ENCODE data around the gene ALKAL2.

Gene ALKAL2

DNA sequence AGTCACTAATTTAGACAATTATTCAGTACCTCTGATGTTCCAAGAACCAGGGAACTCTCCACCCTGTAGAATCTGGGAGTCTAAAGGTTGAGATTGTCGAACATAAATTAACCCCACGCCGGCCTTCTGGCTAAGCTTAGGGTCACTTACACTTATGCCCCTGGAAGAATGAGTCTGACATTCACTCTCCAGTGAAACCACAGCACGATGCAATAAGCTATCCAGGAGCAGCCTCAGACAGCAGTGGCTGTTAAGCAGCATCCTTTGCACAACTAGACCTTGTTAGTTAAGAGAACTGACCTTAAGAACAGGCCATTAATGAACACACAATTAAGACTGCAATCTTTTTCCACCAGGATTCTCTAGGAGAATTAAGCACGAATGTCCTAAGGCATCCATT lies 49.0 kb downstream of the ALKAL2 start:
- no peak for DNase-seq

DNA sequence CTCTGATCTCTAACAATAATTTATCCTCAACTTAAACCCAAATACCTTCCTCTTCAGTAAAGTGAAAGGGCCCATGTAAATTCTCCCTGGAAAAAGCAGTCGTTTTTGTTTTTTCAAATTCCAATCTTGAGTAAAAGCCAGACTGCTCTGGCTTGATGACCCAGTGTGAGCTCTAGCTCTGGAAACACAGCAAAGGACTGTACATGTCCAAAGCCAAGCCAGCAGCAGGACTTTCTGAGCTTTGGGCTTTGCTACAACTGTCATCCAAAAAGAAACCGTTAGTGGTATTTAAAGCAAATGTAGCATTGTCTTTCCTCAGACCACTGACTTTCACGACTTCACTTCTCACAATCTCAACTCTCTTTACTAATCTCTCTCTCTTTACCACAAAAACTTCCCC lies 49.5 kb downstream of the ALKAL2 start:
- DNase-seq: no peak

DNA sequence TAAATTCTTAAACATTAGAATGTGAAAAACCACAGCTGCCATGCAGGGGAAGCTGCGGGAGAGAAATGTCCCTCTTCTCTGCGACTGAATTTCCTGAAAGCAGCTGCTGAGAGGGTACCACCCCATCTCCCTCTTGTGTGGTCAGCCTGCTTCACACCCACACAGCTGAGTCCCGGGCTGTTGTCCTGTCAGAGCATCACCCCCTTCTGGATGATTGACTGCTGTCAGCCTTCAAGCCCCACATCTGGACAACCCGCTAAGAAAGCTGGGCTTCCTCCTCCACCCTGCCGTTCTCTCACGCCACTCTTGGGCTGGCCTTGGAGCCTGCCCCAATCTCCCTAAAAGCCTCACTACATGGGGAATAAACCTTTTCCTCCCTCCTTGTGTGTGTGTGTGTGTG lies 50.0 kb downstream of the ALKAL2 start:
- no peak for DNase-seq

DNA sequence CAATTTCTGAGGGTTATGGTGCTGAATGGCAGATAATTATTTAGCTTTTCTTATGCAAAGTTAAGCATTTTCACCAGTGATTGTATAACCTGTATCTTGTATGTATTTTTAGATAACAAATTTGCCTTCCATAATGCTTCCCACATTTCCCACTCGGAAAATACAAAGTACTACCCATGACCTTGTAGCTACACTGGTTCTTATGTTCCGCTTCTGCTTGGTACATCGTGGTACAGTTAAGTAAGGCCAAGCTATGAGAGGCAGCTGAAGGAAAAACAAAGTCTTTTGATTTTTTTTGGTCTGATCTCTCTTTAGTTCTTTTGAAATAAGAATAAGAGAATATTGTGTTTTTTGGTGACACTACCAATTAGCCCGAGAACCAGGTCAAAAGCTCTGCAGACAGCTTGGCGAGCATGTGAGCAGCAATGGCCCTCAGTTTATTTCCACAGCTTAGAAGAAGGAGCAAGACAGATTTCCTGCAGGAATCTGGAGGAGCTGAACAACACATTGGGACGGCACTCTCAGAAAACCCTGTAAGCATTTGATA lies 50.8 kb downstream of the ALKAL2 start:
- no peak for DNase-seq

DNA sequence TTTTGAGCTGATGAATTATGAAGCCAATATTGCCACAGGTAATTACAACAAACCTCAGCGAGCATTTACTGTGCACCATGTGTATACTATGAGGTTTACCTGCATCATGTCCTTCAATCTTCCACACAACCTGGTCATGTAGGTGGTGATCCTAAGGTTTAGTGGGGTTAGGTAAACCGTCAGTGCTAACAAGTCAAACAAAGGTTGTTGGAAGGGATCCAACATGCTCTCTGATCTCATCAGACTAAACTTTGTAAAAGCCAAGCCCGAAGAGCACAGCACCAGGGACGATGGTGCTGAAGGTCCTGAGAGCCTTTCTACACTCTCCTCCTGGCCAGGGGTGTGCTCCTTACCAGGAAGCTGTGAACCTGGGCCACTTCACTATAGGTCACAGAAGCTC lies 53.5 kb downstream of the ALKAL2 start:
- no peak for DNase-seq

DNA sequence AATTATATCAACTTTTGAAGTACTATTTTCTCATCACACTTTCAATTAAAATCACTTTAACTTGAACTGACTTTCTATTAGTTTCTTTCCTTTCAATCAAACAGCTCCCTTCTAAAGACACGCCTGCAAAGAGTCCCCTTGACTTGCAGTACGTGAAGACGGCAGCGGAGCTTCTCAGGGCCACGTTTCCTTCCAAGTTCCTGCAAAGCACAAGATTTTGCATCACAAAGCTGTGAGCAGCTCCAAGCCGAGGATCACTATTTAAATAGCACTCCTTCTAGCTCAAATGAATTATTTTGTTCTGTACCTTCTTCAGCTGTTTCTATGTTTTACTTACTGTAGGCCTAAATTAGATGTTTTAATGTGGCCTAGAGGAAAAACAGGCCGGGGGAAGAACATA lies 54.9 kb downstream of the ALKAL2 start:
- DNase-seq: no peak

DNA sequence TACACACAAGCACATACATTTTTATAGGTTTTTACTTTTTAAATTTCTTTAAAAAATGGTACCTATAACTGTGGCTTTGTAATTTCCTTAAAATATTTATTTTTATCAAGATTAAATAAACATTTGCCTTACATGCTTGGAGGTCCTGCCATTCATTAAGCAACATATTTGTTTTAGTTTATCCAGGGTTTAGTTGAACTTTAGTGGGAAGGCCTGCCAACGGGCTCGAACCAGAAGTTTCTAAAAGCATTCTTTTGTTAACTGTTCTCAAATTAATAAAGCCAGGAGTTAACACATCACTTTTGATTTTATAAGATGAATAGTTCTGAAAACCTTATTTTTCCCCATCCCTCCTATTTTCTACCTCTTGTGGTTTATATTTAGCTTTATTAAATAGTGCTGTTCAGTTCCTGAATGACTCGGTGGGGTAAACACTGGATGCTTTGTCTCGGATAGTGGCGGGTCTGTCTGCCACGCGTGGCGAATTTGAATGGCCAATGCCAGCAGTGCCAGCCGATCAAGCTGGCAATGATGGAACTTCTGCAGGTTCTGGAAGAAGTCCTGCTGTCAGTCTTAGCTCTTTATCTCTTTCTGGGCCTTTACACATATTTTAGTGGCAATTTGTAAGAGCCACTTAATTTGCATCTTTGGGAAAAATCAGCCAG lies 56.2 kb downstream of the ALKAL2 start:
- no peak for DNase-seq

Data from hematopoietic multipotent progenitor cell treated with erythropoietin and hydrocortisone succinate and interleukin-3 and kit ligand, for 6 days (in vitro differentiated cells).